ENCODE data around the gene KRTAP10-10.
"Not testable (repeated sequence)": the region's sequence is repeated elsewhere in the genome, so short reads cannot be mapped to it uniquely, and the experiment has no call there.

The KRTAP10-10 gene

GRCh38 chr21:44653656-44654575 is 16.8 kb downstream of the KRTAP10-10 start:
- DNase-seq: no peak

- no peak for DNase-seq
Measured at GRCh38 chr21:44654576-44655175, 17.5 kb downstream of the KRTAP10-10 start, which contains the start of gene KRTAP12-4. TSS of gene KRTAP12-4 (minus strand) at chr21:44654659. CDS start at chr21:44654614, 45 bp downstream.

- no peak for DNase-seq
Measured at GRCh38 chr21:44656868-44657267, 19.7 kb downstream of the KRTAP10-10 start.

- no peak for DNase-seq
Measured at GRCh38 chr21:44657635-44658540, 20.7 kb downstream of the KRTAP10-10 start, which contains the start of gene KRTAP12-3. TSS of gene KRTAP12-3 (plus strand) at chr21:44657932. CDS start at chr21:44657980, 48 bp downstream.

- no peak for DNase-seq
Measured at GRCh38 chr21:44658541-44658910, 21.4 kb downstream of the KRTAP10-10 start.

GRCh38 chr21:44658913-44659595 is 21.9 kb downstream of the KRTAP10-10 start:
- no peak for DNase-seq

- DNase-seq: not testable (repeated sequence)
Measured at GRCh38 chr21:44661567-44661966, 24.4 kb downstream of the KRTAP10-10 start.

GRCh38 chr21:44664691-44665090 is 27.5 kb downstream of the KRTAP10-10 start:
- no peak for DNase-seq

- DNase-seq: no peak
Measured at GRCh38 chr21:44666401-44667320, 29.5 kb downstream of the KRTAP10-10 start, which contains the start of gene KRTAP12-2. TSS of gene KRTAP12-2 (minus strand) at chr21:44666927. CDS start at chr21:44666886, 41 bp downstream.

GRCh38 chr21:44667612-44668011 is 30.5 kb downstream of the KRTAP10-10 start:
- no peak for DNase-seq

- no peak for DNase-seq
Measured at GRCh38 chr21:44670642-44671432, 33.7 kb downstream of the KRTAP10-10 start.

GRCh38 chr21:44671911-44672310 is 34.8 kb downstream of the KRTAP10-10 start:
- no peak for DNase-seq

- DNase-seq: no peak
Measured at GRCh38 chr21:44677881-44678280, 40.7 kb downstream of the KRTAP10-10 start.

- no peak for DNase-seq
Measured at GRCh38 chr21:44681152-44681551, 44.0 kb downstream of the KRTAP10-10 start.

GRCh38 chr21:44681861-44682579 is 44.9 kb downstream of the KRTAP10-10 start, which contains the start of gene KRTAP12-1:
TSS of gene KRTAP12-1 (minus strand) at chr21:44682163. CDS start at chr21:44682123, 40 bp downstream.
- no peak for DNase-seq

- DNase-seq: no peak
Measured at GRCh38 chr21:44682580-44683151, 45.5 kb downstream of the KRTAP10-10 start.

GRCh38 chr21:44684077-44684476 is 46.9 kb downstream of the KRTAP10-10 start:
- no peak for DNase-seq

GRCh38 chr21:44684483-44684882 is 47.3 kb downstream of the KRTAP10-10 start:
- DNase-seq: no peak

- not testable (repeated sequence) for DNase-seq
Measured at GRCh38 chr21:44685050-44685449, 47.9 kb downstream of the KRTAP10-10 start.
